GM18909 (cell line): ENCODE results near the gene GPC6.
A peak's percentile ranks its signal among the peaks of the same experiment; 100 is the strongest.

ENCODE experiments used
- ATAC-seq: cut with Tn5 transposase; IDR thresholded peaks from one replicate; pipeline ENCODE4 v1.9.1; 2021; ENCODE audit warnings: mild to moderate bottlenecking; ENCODE audit not compliant: unreplicated experiment, poor library complexity

Gene GPC6

DNA sequence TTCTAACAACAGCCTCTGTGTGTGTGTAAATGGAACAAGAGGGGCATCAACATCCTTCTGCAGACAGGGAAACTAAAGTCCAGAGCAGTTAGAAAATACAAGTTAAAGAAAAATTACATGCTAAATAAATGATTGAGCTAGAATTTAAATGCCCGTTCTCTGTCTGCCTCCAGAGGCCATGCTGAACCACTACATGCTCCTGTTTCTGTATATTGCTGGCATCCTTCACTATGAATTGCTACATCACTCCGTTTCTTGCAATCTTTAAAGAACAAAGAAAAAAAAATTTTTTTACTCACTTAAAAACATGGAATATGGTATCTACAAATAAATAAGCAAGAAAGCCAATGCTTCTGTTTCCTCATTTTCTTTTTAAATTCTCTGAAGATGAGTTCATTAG, 1205.0 kb downstream of the GPC6 start:
- no peak for ATAC-seq

DNA sequence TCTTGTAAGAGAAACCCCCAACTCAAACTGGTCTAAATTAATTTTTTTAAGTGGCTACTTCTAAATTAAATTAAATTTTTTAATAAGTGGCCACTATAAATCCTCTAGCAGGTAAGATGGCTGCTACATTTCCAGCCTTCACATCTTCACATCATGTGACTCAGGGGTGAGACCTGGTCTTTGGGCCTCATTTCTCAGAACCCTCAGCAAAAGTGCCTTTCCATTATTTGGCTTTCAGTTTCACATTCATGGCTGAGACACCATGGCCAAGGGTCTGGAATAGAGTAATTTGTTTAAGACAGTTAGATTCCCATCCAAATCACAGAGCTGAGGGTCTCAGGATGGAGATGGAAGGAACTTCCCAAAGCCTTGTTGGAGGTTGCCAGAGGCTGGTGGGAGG, 1205.4 kb downstream of the GPC6 start:
- ATAC-seq, result no peak

GRCh38 chr13:94433055-94433961, 1206.7 kb downstream of the GPC6 start:
- ATAC-seq, result peak; percentile 56

DNA sequence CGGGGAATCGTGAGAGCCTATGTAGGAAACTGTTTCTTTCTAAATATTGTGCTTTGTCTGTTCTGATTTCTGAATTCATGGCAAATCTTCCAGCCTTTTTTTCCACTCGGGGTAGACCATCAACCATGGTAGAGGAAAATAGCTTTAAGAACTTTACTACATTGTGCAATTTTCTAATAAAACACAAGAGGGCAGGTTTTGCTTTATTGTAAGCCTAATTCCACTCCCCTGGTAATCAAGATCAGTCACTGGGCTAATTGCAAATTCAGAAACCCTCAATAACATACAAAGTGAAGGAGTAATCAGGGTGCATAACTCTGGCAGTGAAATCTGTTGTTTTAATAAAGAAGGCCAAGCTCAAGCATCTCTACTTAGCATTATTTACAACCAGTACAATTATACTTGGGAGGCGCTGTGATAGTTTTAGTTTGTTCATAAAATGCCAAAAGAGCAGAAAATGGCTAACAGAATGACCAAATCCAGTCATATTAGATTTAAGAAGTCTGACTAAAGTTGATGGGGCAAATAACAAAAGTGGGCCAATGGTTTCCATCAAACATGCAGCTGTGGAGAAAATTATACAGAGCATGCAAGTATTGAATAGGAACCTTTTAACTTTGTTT, 1209.1 kb downstream of the GPC6 start:
- ATAC-seq, result peak; percentile 71

- ATAC-seq, result no peak
These were observed 1218.2 kb downstream of the GPC6 start for GRCh38 chr13:94444826-94445225.

- ATAC-seq, result no peak
These were observed 1227.7 kb downstream of the GPC6 start for GRCh38 chr13:94454334-94454733.

GRCh38 chr13:94454906-94455305, 1228.3 kb downstream of the GPC6 start:
- ATAC-seq, result no peak

DNA sequence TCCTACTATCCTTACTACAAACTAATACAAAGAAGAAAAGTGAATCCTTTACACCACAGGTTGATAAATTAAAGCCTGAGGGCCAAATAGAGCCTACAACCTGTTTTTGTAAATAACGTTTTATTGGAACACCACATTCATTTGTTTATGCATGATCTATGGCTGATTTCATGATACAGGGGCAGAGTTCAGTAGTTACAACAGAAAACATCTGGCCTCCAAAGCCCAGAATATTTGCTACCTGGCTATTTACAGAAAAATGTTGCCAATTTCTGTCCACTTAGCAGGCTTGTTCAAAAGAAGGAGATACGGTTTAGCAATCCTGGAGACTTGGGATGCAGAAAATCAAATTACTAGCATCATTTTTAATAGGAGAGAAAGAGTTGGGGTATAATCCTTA, 1228.8 kb downstream of the GPC6 start:
- ATAC-seq, result no peak
